Activated T-cell treated with anti-CD3 and anti-CD28 coated beads for 48 hours (primary cell): ENCODE measurements around the gene ZNF346.
"Not testable (repeated sequence)": the region's sequence is repeated elsewhere in the genome, so short reads cannot be mapped to it uniquely, and the experiment has no call there.

ENCODE experiments used
- DNase-seq: peaks from one replicate; pipeline ENCODE4 v3.0.0-alpha.2; 2020; ENCODE audit warnings: low read depth

ZNF346 gene, protein sequence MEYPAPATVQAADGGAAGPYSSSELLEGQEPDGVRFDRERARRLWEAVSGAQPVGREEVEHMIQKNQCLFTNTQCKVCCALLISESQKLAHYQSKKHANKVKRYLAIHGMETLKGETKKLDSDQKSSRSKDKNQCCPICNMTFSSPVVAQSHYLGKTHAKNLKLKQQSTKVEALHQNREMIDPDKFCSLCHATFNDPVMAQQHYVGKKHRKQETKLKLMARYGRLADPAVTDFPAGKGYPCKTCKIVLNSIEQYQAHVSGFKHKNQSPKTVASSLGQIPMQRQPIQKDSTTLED

GRCh38 chr5:177022386-177023302, at the start of gene ZNF346:
TSS of gene ZNF346 (plus strand) at chr5:177022696. CDS start at chr5:177022739, 43 bp downstream.
- peak; percentile 91 for DNase-seq

GRCh38 chr5:176979669-176980068, 42.8 kb upstream of the ZNF346 start:
- DNase-seq = no peak

DNA sequence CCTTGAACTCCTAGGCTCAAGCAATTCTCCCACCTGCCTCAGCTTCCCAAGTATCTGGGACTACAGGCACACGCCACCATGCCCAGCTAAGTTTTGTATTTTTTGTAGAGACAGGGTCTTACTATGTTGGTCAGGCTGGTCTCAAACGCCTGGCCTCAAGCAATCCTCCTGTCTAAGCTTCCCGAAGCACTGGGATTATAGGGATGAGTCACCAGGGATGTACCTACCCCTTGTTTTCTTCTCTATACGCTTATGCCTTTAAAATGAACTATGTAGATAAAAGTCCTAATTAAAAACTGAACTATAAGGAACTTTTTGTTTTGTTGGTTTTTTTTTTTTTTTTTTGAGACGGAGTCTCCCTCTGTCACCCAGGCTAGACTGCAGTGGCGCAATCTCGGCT, 41.7 kb upstream of the ZNF346 start:
- DNase-seq = no peak

DNA sequence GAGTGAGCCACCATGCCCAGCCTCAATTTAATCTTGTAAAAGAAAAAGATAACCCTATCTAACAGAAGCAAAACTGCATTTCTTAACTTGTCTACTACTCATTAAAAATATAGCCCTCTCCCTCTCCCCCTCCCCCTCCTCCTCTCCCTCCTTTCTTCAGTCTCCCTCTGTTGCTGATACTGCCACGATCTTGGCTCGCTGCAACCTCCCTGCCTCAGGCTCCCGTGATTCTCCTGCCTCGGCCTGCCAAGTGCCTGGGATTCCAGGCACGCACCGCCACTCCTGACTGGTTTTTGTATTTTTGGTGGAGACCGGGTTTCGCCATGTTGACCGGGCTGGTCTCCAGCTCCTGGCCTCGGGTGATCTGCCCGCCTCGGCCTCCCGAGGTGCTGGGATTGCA, 39.4 kb upstream of the ZNF346 start:
- DNase-seq = not testable (repeated sequence)

DNA sequence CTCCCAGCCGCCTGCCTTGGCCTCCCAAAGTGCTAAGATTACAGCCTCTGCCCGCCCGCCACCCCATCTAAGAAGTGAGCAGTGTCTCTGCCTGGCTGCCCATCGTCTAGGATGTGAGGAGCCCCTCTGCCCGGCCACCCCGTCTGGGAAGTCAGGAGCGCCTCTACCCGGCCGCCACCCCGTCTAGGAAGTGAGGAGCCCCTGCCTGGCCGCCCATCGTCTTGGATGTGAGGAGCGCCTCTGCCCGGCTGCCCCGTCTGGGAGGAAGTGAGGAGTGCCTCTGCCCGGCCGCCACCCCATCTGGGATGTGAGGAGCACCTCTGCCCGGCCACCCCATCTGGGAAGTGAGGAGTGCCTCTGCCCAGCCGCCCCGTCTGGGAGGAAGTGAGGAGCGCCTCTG, 38.9 kb upstream of the ZNF346 start:
- not testable (repeated sequence) for DNase-seq

GRCh38 chr5:176984176-176984575, 38.3 kb upstream of the ZNF346 start:
- not testable (repeated sequence) for DNase-seq

DNA sequence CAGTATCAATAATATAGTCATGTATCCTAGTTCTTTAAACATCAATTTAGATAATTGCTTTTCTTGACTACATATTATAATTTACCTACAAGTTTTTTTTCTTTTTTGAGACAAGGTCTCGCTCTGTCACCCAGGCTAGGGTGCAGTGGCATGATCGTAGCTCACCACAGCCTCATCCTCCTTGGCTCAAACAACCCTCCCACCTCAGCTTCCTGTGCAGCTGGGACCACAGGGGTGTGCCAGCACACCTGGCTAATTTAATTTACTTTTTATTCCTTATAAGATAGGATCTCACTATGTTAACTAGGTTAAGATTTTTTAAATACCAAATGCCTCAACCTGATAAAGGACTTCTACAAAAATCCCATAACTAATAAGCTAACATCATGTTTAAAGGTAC, 37.0 kb upstream of the ZNF346 start:
- DNase-seq = no peak

- DNase-seq = no peak
Observed at GRCh38 chr5:176986280-176986679, 36.2 kb upstream of the ZNF346 start.

DNA sequence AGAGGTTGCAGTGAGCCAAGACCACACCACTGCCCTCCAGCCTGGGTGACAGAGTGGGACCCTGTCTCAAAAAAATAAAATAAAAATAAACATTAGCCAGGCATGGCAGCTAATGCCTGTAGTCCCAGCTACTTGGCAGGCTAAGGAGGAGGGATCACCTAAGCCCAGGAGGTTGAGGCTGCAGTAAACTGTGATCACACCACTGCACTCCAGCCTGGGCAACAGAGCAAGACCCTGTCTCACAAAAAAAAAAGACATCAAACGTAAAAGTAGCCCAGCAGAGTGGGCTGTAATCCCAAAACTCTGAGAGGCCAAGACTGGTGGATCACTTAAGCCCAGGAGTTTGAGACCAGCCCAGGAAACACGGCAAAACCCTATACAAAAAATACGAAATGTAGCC, 34.9 kb upstream of the ZNF346 start:
- DNase-seq = no peak

GRCh38 chr5:176993081-176993480, 29.4 kb upstream of the ZNF346 start:
- DNase-seq = not testable (repeated sequence)

- DNase-seq = no peak
Observed at GRCh38 chr5:176994460-176995121, 27.9 kb upstream of the ZNF346 start.

DNA sequence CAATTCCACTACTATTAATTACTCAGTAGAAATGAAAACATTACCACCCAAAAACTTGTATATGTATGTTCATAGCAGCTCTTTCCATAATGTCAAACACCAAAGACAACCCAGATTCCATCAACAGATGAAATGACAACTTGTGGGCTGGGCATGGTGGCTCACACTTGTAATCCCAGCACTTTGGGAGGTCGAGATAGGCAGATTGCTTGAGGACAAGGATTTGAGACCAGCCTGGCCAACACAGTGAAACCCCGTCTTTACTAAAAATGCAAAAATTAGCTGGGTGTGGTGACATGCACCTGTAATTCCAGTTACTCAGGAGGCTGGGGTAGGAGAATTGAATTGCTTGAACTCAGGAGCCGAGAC, 27.4 kb upstream of the ZNF346 start:
- no peak for DNase-seq

- DNase-seq = no peak
Observed at GRCh38 chr5:176995896-176996767, 26.4 kb upstream of the ZNF346 start.

DNA sequence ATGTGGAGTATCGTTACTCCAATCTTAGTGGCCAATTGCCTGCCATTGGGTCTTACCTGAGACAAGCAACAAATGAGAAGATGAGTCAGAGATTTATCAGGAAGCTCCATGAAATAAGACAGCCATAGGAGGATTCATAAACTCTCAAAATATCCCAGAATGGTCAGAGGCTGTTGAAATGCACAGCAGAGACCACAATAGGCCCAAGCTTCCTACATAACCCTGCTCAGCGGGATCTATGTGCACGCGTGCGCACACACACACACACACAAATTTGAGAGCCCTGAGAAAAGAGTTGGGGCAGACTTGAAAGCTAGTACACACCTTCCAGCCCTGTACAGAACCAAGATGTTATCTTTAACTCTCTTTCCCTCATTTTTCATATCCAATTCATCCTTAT, 25.7 kb upstream of the ZNF346 start:
- no peak for DNase-seq

DNA sequence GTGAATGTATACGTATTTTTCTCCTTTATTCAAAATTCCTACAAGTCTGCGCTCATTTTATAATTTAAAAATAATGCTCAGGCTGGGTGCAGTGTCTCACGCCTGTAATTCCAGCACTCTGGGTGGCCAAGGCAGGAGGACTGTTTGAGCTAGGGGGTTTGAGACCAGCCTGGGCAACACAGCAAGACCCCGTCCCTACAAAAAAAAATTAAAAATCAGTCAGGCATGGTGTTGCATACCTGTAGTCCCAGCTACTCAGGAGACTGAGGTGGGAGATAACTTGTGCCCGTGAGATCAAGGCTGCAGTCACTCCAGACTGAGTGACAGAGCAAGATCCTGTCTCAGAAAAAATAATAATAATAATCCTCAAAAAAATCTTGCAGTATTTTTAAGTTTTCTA, 23.7 kb upstream of the ZNF346 start:
- DNase-seq = no peak

DNA sequence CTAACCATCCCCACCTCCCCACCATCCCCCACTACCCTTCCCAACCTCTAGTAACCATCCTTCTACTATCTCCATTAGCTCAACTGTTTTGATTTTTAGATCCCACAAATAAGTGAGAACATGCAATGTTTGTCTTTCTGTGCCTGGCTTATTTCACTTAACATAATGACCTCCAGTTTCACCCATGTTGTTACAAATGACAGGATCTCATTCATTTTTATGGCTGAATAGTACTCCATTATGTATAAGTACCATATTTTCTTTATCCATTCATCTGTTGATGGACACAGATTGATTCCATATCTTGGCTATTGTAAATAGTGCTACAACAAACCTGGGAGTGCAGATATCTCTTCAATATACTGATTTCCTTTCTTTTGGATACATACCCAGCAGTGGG, 23.0 kb upstream of the ZNF346 start:
- not testable (repeated sequence) for DNase-seq

DNA sequence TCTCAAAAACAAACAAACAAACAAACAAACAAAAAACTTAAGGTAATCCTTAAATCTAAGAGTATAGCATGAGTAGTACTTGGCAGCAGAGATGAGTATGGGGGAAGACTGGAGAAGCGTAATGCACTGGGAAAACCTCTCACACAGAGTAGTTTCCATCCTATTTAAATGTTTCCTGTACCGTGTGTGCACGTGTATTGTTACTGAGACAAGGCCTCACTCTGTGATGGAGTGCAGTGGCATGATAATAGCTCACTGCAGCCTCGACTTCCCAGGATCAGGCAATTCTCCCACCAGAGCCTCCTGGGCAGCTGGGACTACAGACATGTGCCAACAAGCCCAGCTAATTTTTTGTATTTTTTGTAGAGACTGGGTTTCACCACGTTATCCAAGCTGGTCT, 18.8 kb upstream of the ZNF346 start:
- DNase-seq = no peak

GRCh38 chr5:177004961-177005360, 17.5 kb upstream of the ZNF346 start:
- DNase-seq = no peak

DNA sequence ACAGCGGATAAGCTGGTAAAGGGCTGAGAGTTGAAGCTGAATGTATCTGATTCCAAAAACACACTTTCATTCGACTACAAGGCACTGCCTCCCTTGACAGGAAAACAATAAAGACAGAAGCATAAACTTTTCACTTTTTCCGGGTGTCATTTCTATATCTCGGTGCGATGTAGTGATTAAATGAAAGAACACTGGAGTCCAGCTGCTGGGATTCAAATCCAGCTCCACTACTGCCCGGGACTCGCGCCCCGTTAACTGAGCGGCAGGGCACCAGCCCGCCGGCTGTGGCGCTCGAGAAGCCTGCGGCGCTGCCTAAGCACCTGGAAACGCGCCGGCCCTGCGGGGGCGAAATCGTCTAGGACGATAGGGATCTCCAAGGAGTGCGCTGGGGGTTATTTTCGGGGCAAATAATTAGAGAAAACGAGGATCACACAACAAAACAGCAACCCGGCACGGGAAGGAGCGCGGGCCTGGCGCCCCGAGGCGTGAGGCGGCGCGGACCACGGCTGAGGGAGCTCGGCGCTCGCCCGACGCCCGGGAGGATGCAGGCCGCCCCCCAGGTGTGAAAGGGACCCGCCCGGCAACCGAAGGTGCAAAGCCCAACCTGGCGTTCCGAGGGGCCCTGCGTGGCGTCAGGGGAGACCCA, 16.8 kb upstream of the ZNF346 start:
- peak; percentile 66 for DNase-seq

GRCh38 chr5:177006265-177006972, 16.1 kb upstream of the ZNF346 start, which contains the start of gene UIMC1:
TSS of gene UIMC1 (minus strand) at chr5:177006779. CDS start at chr5:176982615, 24,164 bp downstream.
- peak; percentile 92 for DNase-seq
